ENCODE data around the gene SETBP1.

The SETBP1 gene

DNA sequence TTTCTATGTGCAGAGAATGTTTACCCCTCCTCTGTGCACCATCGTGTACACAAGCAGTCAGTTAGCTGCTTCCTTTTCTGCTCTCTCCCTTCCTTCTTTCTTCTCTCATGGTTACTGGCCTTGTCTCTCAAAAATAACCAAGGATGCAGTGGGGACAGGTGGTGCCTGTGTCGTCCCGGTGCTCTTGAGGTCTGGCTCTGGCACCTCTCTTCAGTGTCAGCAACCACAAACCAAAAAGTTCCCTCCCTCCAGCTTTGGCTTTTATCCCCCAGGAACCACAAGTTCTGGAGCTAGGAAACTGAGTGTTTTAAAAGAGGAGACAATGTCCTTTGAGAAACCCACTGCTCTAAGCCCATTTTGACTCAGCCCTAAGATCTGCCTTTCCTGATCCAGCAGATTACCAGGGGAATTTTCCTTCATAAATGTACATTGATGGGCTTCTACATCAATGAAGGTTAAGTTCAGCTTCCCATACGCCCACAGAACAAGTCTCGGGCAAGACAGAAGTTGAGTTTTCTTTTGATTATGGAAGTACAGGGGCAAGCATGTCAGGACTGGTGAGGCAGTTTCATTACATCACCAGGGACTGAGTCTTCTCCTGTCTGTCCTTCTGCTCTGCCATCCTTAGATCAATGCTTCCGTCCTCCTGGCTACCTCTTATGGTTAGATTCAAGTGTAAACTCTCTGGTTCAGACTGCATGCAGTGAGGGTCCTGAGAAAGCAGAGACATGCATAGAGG is 232.2 kb downstream of the SETBP1 start:
- TF ChIP-seq, protein P1, sequence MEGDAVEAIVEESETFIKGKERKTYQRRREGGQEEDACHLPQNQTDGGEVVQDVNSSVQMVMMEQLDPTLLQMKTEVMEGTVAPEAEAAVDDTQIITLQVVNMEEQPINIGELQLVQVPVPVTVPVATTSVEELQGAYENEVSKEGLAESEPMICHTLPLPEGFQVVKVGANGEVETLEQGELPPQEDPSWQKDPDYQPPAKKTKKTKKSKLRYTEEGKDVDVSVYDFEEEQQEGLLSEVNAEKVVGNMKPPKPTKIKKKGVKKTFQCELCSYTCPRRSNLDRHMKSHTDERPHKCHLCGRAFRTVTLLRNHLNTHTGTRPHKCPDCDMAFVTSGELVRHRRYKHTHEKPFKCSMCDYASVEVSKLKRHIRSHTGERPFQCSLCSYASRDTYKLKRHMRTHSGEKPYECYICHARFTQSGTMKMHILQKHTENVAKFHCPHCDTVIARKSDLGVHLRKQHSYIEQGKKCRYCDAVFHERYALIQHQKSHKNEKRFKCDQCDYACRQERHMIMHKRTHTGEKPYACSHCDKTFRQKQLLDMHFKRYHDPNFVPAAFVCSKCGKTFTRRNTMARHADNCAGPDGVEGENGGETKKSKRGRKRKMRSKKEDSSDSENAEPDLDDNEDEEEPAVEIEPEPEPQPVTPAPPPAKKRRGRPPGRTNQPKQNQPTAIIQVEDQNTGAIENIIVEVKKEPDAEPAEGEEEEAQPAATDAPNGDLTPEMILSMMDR (IDR thresholded peaks at IDR 0.05; ENCODE audit: borderline replicate concordance, control extremely low read depth, extremely low read depth, insufficient read depth, missing control alignments): no peak
- in situ Hi-C loops (cut with MboI; ENCODE audit: low sequenced_read_pairs, unreplicated experiment): no loop called here
- DNase-seq (ENCODE audit: low spot score): no peak

DNA sequence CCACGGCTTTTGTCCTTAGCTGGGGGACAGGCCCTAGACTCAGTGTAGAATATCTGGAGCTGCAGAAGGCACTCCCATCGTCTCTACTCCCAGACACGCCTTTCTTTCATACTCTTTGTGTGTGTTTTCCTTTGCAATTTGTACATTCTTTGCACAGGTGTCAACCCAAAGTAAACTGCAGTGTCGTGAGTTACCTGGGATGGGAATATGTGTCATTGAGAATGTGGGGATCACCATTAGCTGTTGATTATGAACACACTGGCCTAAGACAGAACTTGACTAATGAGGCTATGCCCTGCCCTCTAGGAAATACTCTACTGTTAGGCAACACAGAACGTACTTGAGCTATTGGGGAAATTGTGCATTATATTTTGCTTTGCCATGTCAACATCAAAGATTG is 233.3 kb downstream of the SETBP1 start:
- TF ChIP-seq, protein P1 (IDR thresholded peaks at IDR 0.05; ENCODE audit: borderline replicate concordance, control extremely low read depth, extremely low read depth, insufficient read depth, missing control alignments): no peak
- no peak for DNase-seq (ENCODE audit: low spot score)
- in situ Hi-C loops (cut with MboI; ENCODE audit: low sequenced_read_pairs, unreplicated experiment): no loop called here

DNA sequence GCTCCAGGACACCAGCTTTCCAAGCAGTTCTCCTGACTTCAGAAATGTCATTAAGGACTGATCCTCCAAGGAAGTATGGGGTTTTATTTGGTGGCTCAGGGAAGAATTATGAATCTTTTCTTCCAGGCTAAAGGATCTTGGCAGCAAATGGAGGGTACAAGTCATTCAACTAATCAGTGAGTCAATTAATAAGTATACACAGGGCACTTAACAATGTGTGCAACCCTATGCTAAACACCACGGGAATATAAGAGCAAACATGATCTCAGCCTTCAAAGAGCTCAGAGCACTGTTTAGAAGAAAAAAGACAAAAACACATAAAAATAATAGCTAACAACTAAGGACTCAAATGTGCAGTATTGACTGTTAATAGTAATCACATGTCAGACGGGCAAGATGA is 234.5 kb downstream of the SETBP1 start:
- in situ Hi-C loops (cut with MboI; ENCODE audit: low sequenced_read_pairs, unreplicated experiment): no loop called here
- TF ChIP-seq, protein P1 (IDR thresholded peaks at IDR 0.05; ENCODE audit: borderline replicate concordance, control extremely low read depth, extremely low read depth, insufficient read depth, missing control alignments): no peak
- no peak for DNase-seq (ENCODE audit: low spot score)

DNA sequence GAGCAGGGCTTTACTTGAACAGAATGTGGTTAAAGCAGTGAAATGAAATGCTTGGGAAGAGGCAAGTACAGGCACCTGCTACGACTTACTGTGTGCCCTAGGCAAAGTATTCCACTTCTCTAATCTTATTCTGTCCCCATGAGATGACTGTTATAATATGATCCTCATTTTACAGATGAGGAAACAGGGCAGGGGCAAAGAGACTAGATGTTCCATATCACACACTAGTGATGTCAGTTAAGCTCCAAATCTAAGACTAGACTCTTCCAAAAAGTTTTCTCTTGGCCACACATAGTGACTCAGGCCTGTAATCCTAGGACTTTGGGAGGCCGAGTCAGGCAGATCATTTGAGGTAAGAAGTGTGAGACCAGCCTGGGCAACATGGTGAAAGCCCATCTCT is 235.0 kb downstream of the SETBP1 start:
- TF ChIP-seq, protein P1 (IDR thresholded peaks at IDR 0.05; ENCODE audit: borderline replicate concordance, control extremely low read depth, extremely low read depth, insufficient read depth, missing control alignments): no peak
- DNase-seq (ENCODE audit: low spot score): no peak
- in situ Hi-C loops (cut with MboI; ENCODE audit: low sequenced_read_pairs, unreplicated experiment): no loop called here

DNA sequence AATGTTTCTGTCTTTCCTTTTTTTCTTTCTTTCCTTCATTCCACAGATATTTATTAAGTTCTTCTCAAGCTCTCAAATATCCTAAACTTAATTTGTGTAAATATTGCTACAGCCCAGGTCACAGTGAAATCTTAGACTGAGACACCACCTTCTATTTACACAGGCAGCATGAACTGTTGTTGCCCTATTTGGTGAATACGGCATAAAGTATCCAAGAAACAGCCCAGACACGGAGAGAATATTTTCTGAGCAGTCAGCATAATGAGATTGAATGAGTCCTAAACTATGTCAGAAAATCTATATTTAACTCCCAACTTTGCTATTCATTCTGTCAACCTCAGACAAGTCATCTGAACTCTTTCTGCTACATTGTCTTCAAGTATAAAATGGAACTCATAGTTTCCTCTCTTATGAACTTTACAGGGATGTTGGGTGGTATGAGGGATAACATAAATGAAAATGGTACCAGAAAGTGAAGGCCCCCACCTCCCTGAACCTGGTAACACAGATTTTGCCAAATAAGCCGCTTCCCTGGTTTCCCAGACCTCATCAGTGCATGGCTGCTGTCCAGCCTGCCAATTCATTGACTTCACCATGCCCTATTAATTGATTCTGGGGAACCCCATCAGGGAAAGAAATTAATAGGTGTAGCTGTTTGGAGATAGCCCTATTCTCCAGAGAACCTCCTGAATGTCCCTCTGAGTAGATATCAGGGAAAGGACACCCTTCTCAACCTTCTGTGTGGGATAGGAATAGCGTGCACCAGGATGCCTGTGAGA is 235.9 kb downstream of the SETBP1 start:
- DNase-seq (ENCODE audit: low spot score): no peak
- in situ Hi-C loops (cut with MboI; ENCODE audit: low sequenced_read_pairs, unreplicated experiment): no loop called here

More for the DNA sequence above, 235.9 kb downstream of the SETBP1 start:
- TF ChIP-seq, protein P1 (IDR thresholded peaks at IDR 0.05; ENCODE audit: borderline replicate concordance, control extremely low read depth, extremely low read depth, insufficient read depth, missing control alignments): no peak

Data from GM13976 (cell line).